Spleen (tissue), 3 donors: ENCODE results near the gene ACP3.

ENCODE experiments used
- POLR2A ChIP-seq, 3 donors: fragments of 450-650 bp; IDR thresholded peaks; one replicate each; pipeline ENCODE4 v1.5.1; 2017; ENCODE audit warnings: antibody characterized with exemption in 3 of 3, mild to moderate bottlenecking in 1 of 3
- POLR2AphosphoS5 ChIP-seq, 3 donors: sonication (generic); formaldehyde crosslinking; IDR thresholded peaks; one replicate each; pipeline ENCODE4 v1.5.1; 2017; ENCODE audit warnings: antibody characterized with exemption in 3 of 3

GRCh38 chr3:132407025-132407424 is 89.8 kb downstream of the ACP3 start:
- TF ChIP-seq POLR2A (IDR thresholded peaks at IDR 0.05) (no peak), POLR2AphosphoS5 (IDR thresholded peaks at IDR 0.05) (no peak)
